HG03135 (cell line): Measurements from ENCODE around the gene WWOX.
A peak's percentile ranks its signal among the peaks of the same experiment; 100 is the strongest.

ENCODE experiments used
- ATAC-seq: cut with Tn5 transposase; IDR thresholded peaks from one replicate; pipeline ENCODE4 v1.9.1; 2021; ENCODE audit warnings: mild to moderate bottlenecking, moderate library complexity; ENCODE audit not compliant: unreplicated experiment

Gene WWOX

DNA sequence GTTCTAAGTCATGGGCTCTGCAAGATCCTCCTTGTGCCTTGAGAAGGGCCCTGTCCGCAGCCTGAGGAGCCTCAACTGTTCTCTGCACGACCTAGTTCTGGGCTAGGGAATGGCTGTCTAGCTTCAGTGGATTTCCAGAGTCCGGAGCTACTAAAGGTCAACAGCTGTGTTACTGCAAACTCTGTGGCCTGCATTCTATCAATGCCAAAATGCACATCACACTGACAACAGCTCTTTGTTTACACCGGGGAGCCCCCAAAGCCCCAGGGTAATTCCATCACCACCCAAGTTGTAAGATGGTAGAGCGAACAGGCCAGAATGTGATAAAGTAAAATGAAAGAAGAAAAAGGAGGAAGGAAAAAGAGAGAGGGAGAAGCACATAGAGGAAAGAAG lies 890.9 kb downstream of the WWOX start:
- ATAC-seq, result peak; percentile 8

DNA sequence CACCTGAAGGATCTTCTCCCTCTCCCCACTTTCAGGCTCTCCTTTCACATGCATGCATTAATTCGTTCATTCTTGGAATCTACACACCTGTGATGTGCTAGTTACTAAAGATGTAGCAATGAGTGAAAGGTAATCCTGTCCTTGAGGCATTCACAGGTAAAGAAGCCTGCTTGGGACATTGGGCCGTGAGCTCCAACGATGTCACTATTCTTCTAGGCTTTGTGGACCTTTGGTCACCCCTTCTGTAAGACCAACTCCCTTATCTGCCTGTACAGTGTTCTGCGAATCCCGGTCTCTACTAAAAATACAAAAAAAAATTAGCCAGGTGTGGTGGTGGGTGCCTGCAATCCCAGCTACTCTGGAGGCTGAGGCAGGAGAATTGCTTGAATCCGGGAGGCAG lies 892.5 kb downstream of the WWOX start:
- no peak for ATAC-seq

- ATAC-seq, result no peak
Measured at GRCh38 chr16:78993346-78993745, 893.9 kb downstream of the WWOX start.

- no peak for ATAC-seq
Measured at GRCh38 chr16:78994135-78994745, 894.8 kb downstream of the WWOX start.

GRCh38 chr16:78995441-78995840 lies 896.0 kb downstream of the WWOX start:
- ATAC-seq, result no peak

- ATAC-seq, result no peak
Measured at GRCh38 chr16:78996790-78997189, 897.3 kb downstream of the WWOX start.

DNA sequence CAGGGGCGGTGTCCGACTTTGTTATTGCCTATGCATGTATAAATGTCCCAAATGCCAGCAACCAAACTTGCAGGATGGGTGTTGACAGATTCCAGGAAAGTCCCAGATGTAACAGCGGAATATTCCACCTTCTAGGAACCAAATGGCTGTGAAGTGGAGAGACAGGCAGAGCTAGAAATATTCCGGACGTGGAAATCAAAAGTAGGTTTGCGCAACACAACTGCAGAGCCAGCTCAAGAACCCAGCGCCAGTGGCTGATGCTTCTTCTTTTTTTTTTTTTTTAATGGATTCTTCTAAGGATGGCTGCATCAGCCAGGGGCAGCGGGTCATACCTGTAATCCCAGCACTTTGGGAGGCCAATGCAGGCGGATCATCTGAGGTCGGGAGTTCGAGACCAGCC lies 899.4 kb downstream of the WWOX start:
- no peak for ATAC-seq

DNA sequence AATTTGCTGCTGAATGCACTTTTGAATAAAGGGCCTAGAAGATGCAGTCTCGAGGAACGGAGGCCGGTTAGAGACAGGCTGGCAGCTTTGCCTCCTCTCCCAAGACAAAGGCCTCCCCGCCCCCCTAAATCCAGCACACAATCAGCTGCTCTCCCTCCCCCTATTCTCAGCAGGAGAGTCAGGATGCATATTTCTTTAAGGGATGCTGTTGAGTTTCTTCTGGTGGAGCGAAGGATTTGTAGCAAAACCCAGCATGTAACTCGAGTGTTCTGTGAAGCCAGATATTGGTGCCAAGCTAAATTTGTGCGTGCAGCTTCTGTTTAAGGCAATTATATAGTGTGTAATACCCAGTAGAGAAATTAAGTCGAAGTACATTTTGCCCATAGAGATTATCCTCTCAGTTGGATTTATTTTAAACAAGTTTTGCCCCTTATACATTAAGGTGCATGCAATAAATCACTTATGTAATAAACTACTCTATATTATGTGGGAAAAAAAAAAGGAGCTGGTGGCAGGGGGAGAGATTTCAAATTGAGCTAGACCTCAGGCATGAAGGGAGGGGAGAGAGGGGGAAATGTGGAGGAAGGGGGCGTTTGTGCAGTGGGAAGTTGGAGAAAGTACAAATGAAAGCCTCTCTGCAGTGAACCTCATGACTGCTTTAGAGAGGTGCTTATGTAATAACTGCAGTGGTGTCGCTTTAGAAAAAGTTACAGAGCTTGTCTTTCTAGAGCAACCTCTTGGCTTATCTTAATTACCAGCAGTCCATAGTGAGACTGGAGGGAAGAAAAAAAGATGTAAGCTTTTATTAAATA lies 901.9 kb downstream of the WWOX start:
- ATAC-seq, result no peak

DNA sequence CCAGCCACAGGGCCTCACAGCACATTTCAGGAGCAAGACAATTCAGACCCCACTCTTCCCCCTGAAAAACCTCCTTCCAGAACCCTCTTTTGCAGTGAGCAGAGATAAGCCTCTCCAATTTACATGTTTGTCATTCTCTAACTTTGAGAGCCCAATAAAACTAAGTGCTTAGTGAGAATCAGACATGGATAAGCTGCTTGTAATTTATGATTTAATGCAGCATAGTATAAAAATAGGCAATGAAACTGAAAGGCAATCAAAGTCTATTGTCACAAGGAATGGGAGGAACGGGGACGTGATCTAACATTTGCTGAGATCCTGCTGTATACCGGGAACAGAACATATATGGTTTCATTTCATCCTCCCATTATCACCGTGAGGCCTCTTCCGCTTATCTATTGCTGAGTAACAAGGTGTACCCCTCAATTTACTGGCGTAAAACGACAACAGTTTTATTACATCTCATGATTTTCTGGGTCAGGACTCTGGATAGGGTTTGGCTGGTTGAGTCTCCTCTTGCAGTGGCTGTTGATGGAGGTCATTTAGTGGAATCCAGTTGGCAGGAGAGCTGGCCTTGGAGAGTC lies 903.7 kb downstream of the WWOX start:
- ATAC-seq, result no peak

GRCh38 chr16:79004309-79004708 lies 904.9 kb downstream of the WWOX start:
- ATAC-seq, result no peak

GRCh38 chr16:79005096-79005495 lies 905.6 kb downstream of the WWOX start:
- no peak for ATAC-seq

DNA sequence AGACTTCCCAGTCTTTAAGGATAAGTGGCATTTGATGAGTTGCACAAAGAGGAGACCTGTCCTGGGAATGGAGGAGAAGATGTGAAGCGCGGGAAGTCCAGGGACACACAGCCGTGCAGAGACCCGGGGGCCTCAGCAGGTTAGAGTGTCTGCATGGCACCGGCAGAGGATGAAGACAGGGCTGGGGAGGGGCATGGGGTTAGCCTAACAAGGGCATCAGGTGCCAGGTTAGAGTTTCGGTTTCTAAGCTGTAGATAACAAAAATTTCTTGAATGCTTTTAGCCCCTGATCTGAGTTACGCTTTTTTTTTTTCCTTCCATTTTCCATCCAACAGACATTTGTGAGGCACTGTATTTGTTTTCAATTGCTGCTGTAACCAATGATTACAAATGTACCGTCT lies 906.8 kb downstream of the WWOX start:
- ATAC-seq, result no peak

DNA sequence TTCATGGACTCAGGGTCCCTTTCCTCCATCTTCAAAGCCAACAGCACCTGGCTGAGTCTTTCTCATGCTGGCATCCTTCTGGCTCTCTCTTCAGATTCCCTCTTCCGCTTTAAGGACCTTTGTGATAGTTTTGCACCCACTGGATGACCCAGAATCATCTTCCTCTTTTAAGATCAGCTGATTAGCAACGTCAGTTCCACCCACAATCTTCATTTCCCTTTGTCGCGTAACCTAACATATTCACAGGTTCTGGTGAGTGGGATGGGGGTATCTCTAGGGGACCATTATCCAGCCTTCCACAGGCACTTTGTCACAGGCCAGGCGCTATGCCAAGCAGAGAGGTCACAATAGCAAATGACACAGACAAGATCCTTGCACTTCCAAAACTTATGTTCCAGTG lies 907.3 kb downstream of the WWOX start:
- no peak for ATAC-seq

DNA sequence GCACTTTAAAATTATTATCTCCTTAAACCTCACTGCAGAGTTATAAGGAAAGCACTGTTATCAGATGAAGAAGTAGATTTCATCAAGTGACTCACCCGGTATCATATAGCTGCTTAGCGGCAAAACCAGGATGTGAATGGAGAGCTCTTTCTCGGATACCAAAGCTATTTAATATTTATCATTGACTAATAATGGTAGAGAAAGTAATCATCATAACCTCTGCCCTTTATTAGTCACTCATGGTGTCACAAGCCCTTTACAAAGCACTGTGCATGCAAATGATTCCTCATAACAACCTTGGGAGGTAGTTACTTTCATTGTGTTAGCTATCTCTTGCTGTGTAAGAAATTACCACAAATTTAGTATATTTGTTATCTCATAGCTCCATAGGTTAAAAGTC lies 908.2 kb downstream of the WWOX start:
- ATAC-seq, result no peak

DNA sequence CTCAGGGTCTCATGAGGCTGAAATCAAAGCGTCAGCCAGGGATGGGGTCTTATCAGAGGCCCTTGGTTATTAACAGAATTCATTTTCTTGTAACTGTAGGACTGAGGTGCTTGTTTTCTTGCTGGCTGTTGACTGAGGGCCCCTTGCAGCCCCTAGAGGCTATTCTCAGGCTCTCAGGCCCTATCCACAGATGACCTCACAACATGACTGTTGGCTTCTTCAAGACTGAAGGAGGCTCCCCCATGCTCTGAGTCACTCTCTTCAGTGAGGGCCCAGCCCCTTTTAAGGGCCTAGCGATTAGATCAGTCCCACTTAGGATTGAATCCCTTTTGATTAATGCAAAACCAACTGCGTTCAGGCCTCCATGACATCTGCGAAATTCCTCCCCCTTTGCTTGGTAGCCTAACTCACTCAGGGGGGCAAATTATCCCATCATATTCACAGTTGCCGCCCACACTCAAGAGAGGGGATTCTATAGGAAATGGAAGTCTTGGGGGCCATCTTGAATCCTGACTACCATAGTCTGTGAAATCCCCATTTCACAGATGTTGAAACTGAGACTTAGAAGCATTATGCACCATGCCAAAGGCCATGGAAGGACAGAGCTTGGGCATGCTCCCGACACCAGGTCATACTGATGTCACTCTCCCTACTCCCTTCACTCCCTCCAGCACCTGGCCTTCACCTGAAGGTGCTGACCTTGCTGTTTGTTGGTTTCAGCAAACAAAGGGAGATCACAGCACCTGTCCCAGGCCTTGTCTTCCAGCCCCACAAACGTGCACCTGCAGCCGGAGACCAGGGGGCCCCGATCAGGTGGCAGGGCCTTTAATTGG lies 908.8 kb downstream of the WWOX start:
- ATAC-seq, result no peak

GRCh38 chr16:79008869-79009179 lies 909.4 kb downstream of the WWOX start:
- ATAC-seq, result no peak

DNA sequence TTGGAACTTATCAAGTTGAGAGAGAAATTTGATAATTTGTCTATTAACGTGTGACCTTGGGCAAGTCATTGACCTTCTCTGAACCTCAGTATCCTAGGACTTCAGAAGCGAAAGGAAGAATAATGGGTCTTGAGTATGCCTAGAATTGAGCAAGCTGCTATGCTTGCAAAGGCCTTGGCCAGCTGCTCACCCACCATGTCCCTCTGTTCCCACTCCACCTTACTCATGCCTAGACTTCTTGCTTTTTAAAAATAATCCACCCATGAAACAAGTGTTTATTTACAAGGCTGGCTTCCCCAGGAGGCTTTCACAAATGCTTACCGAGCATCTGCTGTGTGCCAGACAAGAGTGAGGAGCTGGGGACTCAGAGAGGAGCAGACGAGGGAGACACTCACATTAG lies 910.4 kb downstream of the WWOX start:
- no peak for ATAC-seq

- ATAC-seq, result no peak
Measured at GRCh38 chr16:79011282-79011681, 911.8 kb downstream of the WWOX start.

GRCh38 chr16:79012671-79013434 lies 913.4 kb downstream of the WWOX start:
- no peak for ATAC-seq

- no peak for ATAC-seq
Measured at GRCh38 chr16:79013930-79014660, 914.6 kb downstream of the WWOX start.
